GM12801 (cell line): ENCODE measurements around the gene ARHGEF1.

Experiments used
- CTCF ChIP-seq: IDR thresholded peaks from one replicate; pipeline ENCODE4 v1.5.1; 2011; ENCODE audit warnings: control low read depth; ENCODE audit not compliant: insufficient read length; ENCODE audit errors: extremely low read depth

The ARHGEF1 gene

GRCh38 chr19:41928221-41928683 is 45.3 kb downstream of the ARHGEF1 start, which contains the start of gene ERFL:
Gene ERFL (minus strand): TSS chr19:41928449. CDS start chr19:41912919, 15,530 bp downstream.
- no peak for TF ChIP-seq CTCF

- TF ChIP-seq CTCF = no peak
Observed at GRCh38 chr19:41928754-41929535, 46.0 kb downstream of the ARHGEF1 start.

- no peak for TF ChIP-seq CTCF
Observed at GRCh38 chr19:41929536-41930071, 46.6 kb downstream of the ARHGEF1 start.

GRCh38 chr19:41930322-41930722 is 47.3 kb downstream of the ARHGEF1 start:
- TF ChIP-seq CTCF = no peak

GRCh38 chr19:41930926-41931592 is 48.1 kb downstream of the ARHGEF1 start:
- no peak for TF ChIP-seq CTCF

GRCh38 chr19:41932259-41932719 is 49.3 kb downstream of the ARHGEF1 start:
- TF ChIP-seq CTCF = no peak

GRCh38 chr19:41932720-41933332 is 49.8 kb downstream of the ARHGEF1 start:
- TF ChIP-seq CTCF = no peak
